ENCODE measurements around the gene MAMLD1.

The MAMLD1 gene

DNA sequence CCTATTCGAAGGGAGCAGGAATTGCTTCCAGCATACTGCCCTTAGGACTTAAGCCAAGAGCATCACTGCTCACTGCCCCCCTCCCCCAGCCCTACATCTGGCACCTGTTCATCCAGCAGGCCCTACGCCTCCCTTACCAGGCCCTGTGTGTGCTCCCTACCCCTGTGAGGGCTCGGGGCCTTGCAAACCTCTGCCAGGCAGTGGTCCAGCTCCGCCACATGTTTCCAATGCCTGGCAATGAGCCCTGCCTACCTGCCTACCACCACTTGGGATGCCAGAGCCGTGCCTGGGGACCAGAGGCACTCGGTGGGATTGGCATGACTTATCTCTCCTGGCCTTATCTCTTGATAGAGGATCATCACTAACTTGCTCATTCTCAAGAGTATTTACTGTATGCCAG, 177.8 kb downstream of the MAMLD1 start:
- no peak for DNase-seq

DNA sequence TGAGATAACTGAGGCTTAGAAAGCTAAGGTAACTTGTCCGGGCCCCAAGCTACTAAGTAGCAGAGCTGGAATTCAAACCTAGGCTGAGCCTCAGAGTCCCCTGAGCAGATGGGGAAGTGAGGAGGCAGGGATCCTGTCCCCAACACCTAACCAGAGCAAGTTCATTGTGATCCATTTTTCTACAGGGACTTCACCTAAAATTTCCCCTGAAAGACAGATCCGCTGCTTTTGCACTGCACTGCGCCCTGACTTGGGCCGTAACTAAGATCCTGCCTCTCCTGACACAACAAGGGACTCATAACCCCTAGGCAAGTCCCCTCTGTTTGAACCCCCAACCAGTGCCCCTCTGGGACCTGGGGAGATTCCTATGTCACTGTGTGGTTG, 179.7 kb downstream of the MAMLD1 start:
- no peak for DNase-seq

DNA sequence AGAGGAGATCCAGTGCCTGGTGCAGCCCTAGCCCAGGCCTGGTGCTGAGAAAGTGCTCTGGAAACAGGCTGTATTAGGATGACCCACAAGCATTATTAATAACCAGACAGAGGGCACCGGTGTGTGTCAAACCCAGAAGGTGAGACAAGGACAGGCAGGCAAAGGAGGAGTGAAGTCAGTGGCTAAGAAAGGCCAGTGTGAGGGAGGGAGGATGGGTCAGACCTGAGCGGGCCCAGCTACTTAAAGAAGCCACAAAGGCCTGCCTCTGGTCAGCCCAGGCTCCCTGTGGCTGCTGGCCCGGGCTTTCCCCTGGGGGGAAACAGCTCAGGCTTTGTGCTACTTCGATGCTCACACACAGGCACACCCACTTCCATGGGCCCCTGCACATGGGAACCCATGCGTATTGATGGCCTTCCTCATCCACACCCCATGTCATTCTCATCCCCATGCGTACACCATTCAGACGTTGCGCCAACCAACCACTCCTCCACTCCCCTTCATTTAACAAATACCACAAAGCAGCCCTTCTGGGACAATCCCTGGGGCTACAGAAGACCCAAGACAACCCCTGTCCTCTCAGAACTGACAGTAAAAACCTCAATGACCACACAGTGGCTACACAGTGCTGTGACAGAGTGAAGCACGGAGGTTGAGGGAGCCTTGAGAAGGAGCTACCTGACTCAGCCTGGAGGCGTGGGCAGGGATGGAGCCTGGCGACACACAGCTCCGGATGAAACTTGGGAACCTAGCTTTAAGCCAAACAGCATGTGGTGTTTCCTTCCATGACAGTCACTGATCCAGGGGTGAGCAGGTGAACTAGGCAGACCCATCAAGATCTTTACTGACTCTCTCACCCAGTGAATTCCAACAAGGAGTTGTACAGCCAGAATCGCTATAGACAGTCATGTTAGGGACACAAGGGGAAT, 180.4 kb downstream of the MAMLD1 start:
- DNase-seq = no peak

DNA sequence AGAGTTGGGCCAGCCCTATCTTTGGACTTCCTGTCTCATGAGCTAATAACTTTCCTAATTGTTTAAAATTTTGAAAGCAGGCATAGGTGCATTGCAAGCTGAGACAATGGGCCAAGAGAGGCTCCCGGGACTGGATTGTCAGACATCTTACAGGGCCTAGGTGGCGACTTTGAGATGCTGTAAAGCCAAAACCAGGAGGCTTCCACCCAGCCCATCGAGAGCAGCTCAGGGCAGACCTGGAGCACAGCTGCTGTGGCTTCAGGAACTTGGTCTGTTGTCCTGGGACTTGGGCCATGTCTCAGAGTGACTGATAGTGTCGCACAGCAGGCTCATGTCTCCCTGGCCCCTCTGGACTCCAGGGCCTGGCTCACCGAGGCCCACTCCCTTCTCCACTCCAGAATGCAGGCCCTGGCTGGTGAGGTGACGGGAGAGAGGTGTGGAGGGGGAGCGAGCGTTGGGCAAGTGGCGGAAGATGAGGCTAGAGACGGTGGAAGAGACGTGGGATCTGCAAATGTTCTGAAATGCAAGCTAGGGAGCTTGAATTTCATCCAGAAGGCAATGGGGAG, 181.2 kb downstream of the MAMLD1 start:
- DNase-seq = no peak

DNA sequence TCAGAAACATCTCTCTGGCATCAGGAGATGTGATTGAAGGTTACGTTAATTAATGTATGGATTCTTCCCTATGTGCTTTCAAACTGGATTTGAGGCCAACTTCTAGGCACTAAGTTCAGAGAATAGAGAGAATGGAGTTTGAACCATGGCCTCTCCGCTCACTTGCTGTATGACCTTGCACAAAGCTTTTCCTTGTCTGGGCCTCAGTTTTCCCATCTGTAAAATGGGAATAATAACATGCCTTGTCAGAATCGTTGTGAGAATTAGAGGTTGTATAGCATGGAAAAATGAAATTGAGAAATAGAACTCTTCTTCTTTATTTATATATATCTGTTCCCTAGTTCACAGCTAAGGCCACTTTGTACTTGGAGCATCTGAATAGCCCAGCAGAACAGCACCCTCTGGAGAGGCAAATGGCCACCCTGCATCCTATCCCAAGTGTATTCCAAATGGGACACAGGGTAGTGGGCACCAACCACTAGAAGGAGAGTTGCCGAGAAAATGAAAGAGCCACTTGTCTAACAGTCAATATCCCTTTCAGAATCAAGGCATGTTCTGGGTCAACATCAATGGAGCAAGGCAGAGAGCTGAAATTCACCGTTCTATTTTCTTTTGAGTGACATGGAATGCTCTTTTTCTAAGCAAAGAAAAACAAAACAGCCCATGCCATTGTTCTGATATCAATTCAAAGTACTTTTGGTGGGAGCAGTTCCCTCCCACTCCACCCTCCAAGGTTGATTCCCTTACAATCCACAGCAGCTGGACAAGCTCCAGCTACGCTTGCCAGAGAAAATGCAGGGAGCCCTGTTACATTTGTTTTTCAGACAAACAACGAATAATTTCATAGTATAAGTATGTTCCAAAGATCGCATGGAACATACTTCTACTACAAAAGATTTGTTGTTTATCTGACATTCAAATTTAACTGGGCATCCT, 182.0 kb downstream of the MAMLD1 start:
- DNase-seq = no peak

DNA sequence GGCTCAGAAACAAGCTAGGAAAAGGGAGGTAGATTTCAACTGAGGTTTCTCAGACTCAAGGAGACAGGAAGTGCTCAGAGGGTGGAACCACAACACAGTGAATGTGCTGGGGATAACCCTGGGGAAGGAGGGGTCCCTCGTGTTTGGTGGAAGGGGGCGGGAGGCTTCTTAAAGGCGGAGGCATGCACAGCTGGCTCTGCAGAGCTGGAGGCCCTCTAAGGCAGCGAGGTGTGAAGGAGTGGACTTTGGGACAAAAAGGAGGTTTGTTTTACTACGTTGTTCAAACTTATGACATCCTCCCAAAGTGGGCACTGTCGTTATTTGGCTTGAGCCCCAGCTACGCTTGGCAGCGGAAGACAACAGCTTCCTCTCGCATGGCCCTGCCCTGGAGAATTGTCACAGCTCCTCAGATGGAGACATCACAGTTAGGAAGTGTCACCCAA, 183.6 kb downstream of the MAMLD1 start:
- no peak for DNase-seq

DNA sequence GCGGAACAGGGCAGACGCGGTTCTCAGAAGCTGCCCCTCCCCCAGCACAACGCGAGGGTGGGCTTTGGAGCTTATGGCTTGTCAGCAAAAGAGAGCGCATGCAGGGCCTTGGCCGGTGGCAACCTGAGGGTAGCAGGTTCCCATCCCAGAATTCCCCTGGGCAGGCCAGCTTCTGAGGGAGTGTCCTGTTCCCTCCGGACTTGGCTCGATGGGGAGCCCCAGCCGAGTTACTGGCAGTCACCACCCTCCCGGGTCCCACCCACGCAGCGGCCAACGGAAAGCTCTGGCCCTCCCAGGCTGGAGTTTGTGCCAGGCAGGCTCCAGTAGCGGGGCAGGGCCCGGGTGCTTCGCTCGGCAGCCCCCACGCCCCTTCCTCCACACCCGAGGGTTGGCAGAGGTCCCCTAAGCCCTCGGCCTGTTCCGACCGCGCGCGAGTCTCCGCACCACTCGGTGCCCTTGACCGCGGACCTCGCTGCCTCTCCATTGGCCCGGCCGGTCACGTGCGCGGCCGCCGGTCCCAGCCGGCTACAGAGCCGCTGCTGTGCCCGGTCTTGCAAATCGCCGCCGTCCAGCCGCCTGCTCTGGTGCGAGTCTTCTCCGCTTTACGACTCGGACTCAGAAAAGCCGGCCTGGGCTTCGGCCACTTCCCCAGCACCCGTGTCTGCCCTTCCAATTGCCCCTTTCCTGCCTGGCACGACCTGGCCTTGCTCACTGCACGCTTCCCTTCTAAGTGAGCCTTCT, 184.4 kb downstream of the MAMLD1 start:
- peak; percentile 47 for DNase-seq

DNA sequence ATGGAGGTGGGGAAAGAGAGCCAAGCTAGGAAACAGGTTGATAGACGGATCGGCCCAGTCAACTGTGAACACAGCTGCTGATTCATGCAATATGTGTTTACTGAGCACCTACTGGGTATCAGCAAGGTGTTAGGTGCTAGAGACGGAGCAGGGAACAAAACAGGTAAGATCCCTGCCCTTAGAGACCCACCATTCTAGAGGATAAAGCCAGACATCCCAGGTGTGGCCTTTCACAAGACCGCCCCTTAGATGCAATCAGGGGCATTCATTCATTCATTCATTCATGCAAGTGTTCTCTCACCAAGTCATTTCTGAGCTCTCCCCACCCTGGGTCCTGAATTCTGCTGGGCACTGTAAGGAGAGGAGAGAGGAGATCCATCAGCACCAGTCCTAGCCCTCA, 185.1 kb downstream of the MAMLD1 start:
- DNase-seq = peak; percentile 5

DNA sequence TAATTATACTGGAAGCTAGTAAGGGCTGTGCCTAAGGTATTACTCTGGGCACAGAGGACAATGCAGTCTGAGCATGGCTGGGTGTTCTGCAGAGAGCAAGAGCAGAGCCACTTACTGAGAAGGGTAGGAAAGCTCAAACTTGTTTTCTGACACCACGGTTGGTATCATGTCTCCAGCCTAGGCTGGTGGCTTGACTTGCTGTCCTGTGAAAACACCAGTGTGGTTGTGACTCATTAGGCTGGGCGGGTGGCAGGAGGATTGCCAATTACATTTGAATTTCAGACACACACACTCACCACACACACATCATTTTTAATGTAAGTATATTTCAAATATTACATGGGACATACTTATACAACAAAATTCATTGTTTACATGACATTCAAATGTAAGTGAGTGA, 185.6 kb downstream of the MAMLD1 start:
- no peak for DNase-seq

DNA sequence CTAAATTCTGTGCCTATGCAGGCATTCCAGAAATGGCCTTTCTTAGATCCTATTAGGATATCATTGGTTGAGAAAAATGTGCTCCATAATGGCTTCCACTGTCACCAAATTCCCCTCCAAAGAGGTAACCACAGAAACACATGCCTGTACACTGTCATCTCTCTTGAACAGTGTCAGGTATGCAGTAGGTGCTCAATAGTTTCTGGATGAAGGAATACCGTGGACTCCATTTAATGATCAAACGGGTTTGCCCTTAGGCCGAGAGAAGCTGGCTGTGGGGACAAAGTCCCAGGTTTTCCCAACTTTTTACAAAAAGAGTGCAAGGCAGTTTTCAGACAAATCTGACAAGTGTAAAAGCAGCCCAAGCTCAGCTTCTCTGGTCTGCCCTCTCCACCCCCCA, 188.8 kb downstream of the MAMLD1 start:
- DNase-seq = no peak

DNA sequence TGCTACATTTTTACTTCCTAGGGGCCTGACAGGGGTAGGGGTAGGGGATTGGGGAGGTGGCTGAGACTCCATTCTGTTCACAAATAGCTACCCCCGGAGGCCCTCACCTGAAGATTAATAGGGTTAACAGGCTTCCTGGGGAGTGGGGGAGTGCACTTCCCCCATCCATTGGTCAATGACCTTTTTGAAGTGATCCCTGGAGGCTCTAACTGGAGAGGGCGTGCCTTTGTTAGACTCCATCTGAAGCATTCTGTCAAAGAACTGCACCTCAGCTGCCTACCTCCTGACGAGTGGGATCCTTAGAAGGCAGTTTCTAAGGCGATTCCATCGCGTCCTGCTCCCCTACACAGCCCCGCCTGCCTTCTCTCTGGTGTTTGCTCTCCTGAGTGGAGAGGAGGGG, 195.3 kb downstream of the MAMLD1 start:
- no peak for DNase-seq
